ENCODE data around the gene RASA3.
"Not testable (repeated sequence)": the region's sequence is repeated elsewhere in the genome, so short reads cannot be mapped to it uniquely, and the experiment has no call there.

Gene RASA3

DNA sequence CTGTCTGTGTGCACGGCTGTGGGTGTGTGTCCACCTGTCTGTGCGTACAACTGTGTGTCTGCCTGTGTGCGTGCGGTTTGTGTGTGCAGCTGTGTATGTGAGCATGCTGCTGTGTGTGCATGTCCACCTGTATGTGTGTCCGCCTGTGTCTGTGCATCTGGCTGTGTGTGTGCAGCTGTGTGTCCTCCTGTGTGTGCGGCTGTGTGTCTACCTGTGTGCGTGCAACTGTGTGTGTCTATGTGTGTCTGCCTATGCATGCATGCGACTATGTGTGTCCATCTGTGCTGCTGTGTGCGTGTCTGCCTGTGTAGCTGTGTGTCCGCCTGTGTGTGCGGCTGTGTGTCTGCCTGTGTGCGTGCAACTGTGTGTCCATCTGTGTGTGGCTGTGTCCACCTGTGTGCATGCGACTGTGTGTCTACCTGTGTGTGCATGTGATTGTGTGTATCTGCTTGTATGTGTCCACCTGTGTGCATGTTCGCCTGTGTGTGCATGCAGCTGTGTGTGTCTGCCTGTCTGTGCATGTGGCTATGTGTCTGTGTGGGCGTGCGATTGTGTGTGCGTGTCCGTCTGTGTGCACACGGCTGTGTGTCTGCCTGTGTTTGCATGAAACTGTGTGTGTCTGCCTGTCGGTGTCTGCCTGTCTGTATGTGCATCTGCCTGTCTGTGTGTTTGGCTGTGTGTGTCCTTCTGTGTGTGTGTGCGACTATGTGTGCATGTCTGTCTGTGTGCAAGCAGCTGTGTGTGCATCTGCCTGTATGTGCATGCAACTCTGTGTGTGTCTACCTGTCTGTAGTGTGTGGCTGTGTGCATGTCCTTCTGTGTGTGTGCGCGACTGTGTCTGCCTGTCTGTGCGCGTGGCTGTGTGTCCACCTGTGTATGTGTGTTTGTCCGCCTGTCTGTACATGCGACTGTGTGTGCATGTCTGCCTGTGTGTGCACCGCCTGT lies 101.5 kb downstream of the RASA3 start:
- no peak for DNase-seq

- no peak for DNase-seq
Observed at GRCh38 chr13:114029866-114030625, 102.4 kb downstream of the RASA3 start.

DNA sequence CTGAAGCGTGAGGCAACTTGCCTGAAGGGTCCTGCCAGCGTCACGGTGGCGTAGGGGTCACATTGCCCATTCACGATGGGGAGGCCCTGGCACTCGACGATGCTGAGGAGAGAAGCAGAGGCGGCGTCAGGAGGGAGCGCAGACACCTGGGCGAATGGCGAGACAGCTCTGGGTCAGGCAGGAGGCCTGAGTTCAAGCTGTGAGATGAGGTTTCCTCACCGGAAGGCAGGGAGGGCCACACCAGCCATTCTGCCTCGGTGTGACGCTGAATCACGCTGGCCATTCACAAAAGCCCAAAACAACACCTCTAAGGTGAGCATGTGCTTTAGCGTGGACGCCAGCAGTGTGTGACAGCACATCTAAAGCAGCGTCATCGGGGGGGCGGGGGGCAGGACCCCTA lies 104.6 kb downstream of the RASA3 start:
- DNase-seq = no peak

DNA sequence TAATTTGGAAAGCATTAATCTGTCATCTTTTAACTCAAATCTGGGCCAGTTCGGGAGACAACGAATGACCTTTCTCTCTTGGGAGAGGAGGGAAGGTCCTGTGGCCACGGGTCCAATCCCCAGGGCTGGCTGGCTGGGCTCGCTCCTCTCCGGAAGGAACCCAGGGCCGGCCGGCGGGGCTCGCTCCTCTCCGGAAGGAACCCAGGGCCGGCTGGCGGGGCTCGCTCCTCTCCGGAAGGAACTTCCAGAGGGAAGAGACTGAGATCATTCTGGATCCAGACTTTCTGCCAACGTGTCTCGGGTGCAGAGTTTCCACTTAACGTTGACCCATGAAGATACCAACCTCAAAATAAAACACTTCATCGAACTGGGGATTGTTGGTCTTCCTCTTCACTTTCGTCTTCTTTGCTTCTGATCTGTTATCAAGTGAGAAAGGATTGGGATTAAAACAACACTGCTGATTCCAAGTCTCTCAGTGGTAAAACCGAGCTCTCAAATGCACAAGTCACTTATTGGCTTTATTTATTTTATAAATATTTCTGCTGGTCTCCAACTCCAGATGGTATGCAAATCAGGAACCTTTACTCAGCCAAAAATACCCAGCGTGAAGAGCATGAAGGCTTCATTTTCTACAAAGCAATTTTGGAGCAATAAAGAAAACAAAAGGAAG lies 105.2 kb downstream of the RASA3 start:
- DNase-seq = no peak

DNA sequence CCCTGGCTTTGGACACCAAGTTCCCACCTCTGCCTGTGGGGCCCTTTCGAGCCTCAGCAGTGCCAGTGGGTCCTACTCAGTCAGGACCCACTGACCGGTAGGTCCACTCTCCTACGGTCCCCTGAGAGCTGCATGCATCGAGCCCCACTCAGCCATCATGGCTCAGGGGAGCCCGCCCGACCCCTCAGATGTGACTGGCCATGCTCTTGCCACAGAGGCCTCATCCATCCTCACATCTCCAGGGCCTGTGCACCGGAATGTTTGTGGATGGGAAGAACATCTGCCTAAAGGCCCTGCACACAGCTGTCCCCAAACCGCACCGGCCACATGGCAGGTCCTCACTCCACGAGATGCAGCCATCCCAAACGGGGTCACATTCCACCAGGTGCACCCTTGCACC lies 105.9 kb downstream of the RASA3 start:
- no peak for DNase-seq

GRCh38 chr13:114025714-114026431 lies 106.5 kb downstream of the RASA3 start:
- DNase-seq = no peak

DNA sequence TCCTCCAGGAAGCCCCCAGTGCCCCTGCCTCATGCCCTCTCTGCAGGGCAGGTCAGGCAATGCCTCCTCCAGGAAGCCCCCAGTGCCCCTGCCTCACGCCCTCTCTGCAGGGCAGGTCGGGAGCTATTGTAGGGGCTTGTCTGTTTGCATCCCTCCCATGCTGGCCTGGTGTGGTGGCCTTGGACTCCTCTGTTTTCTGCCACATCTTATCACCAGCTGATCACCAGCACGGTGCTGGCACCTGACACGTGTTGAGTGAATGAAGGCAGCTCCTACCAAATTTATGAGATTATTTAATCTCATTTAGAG lies 107.1 kb downstream of the RASA3 start:
- no peak for DNase-seq

- no peak for DNase-seq
Observed at GRCh38 chr13:114024603-114025404, 107.6 kb downstream of the RASA3 start.

GRCh38 chr13:114023716-114024602 lies 108.5 kb downstream of the RASA3 start:
- DNase-seq = no peak

DNA sequence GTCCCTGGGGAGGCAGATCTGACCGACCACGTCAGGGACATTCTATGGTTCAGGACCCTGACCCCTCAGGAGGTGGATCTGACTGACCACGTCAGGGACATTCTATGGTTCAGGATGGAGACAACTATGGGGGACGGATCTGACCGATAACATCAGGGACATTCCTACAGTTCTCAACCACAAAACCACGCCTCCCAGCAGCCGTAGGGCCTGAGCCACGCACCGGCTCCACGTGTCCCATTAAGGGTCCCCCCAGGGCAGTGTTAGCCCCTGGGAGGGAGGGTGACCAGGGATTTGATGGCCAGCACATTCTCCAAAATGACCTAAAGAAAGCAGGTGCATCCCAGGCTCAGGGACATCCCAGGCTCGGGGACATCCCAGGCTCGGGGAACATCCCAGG lies 109.5 kb downstream of the RASA3 start:
- no peak for DNase-seq

DNA sequence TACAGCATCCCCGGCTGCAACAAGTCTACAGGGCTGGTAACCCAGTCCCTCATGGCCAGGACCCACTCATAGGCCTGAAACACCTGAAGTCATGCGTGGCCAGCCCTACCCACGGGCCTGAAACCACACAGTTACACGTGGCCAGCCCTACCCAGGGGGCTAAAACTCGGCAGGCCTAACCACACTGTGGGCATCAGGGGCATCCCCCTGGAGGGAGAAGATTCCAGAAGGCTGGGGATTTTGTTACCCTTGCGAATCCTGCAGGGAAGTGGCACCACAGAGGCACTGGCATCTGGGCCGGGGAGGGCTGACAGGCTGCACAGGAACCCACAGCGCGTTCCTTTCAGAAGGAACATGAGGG lies 110.1 kb downstream of the RASA3 start:
- no peak for DNase-seq

GRCh38 chr13:114021464-114022308 lies 110.7 kb downstream of the RASA3 start:
- DNase-seq = no peak

GRCh38 chr13:114020750-114021463 lies 111.5 kb downstream of the RASA3 start:
- DNase-seq = no peak

DNA sequence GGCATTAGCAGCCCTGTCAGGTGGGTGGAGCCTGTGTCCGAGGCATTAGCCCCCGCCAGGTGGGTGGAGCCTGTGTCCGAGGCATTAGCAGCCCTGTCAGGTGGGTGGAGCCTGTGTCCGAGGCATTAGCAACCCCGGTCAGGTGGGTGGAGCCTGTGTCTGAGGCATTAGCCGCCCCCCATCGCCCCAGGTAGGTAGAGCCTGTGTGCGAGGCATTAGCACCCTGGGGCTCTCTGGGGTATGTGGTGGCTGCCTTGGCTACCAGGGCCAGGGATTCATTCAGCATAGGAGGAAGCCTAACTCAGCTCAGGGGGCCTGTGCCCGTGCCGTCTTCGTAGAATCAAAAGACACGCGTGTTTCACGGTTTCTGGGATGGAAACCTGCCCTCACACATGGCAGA lies 112.3 kb downstream of the RASA3 start:
- not testable (repeated sequence) for DNase-seq

DNA sequence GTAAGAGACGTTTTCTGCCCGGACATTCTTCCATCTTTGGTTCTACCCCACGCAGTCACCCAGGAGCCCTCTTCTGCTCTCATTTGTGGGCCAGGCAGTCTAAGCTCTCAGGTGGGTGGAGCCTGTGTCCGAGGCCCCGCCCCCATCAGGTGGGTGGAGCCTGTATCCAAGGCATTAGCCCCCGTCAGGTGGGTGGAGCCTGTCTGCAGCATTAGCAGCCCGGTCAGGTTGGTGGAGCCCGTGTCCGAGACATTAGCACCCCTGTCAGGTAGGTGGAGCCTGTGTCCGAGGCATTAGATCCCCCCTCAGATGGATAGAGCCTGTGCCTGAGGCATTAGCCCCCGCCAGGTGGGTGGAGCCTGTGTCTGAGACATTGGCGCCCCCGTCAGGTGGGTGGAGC lies 113.1 kb downstream of the RASA3 start:
- no peak for DNase-seq

- DNase-seq = no peak
Observed at GRCh38 chr13:114018461-114019055, 113.9 kb downstream of the RASA3 start.

- DNase-seq = no peak
Observed at GRCh38 chr13:114017966-114018365, 114.5 kb downstream of the RASA3 start.

DNA sequence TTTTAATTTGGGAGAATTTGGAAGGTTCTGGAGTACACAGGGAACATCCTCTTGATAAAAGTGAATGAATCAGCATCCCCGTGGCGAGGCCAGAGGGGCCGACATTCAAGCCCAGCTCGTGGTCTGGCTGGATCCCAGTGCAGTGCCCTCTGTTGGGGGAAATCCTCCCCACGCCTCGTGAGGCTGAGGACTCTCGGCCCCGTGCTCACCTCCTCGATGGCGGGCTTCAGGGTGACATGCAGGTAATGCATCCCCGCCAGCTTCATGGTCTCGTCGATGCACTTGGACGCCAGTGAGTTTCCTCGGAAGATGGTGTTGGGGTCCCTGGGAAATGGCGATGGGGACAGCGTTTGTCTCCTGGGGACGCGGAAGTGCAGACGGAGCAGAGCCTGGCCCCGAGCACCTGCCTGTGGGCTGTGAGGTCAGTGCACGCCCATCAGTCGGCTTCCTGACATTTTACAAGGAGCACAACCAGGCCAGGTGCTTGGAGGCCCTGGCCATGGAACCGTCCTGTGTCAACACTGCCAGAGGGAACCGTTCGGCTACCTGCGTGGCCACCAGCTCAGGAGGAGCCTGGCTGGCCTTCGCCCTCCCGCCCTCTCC lies 115.3 kb downstream of the RASA3 start:
- DNase-seq = no peak

Data from activated gamma-delta T cell (primary cell).